NCI-H1048 (cell line): Measurements from ENCODE around the gene LDB3.

ENCODE experiments used
- DNase-seq: peaks from one replicate; lab custom pipeline; 2025; lab: John Stamatoyannopoulos, UW

Gene LDB3

DNA sequence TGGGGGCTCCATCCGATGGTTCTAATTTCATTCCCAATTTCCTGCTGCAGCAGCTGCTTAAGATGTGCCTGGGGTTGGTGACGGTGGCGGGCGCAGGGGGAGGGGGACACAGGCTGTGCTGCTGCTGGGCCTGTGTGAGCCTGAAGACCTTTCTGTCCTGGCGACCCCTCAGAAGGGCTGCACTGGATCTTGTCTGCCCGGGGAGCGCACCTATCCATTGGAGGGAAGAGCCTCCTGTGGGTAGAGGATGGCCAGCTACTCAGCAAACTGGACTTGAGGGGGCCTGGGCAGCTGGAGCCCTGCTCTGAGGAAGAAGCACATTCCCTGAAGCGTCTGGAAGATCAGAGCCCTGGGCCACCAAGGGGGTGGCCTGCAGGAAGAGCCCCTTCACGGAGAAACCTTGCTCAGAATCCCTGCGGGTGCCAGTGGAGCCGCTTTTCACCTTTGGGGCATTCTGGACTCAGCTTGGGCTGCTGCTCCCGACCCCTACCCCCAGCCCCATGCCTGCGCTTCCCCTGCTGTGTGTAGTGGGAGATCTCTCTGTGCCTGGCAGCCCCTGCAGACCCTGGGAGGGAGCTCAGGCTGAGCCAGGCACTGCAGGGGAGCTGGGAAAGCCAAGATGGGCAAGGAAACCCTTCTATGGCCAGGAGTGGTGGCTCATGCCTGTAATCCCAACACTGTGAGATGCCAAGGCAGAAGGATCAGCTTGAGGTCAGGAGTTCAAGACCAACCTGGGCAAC is 17.8 kb downstream of the LDB3 start:
- DNase-seq: no peak

DNA sequence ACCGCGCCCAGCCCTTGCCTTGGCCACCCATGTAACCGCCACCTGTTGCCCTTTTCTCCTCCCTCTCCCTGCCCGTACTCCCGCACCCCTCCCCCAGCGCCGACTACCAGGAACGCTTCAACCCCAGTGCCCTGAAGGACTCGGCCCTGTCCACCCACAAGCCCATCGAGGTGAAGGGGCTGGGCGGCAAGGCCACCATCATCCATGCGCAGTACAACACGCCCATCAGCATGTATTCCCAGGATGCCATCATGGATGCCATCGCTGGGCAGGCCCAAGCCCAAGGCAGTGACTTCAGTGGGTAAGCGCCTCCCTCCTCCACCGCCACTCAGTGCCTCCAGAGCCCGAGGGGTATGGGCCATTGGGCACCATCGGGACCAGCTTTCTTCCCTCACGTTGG is 18.7 kb downstream of the LDB3 start:
- no peak for DNase-seq

DNA sequence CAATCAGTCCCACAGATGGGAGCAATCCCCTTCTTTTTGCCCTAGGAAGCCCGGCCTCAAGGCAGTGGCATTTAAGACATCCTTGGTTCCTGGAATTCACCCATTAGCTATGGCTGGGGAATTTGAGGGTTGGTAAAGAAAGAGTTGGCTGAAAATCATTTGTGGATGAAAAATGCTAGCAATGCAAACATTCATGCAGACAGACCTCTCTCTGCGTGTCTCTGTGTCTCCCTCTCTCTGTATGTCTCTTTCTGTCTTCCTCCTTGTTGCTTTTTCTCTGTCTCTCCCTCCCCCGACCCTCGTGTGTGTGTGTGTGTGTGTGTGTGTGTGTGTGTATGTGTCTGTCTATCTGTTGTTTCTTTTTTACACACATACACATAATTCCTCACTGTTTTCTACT is 19.4 kb downstream of the LDB3 start:
- DNase-seq: no peak

DNA sequence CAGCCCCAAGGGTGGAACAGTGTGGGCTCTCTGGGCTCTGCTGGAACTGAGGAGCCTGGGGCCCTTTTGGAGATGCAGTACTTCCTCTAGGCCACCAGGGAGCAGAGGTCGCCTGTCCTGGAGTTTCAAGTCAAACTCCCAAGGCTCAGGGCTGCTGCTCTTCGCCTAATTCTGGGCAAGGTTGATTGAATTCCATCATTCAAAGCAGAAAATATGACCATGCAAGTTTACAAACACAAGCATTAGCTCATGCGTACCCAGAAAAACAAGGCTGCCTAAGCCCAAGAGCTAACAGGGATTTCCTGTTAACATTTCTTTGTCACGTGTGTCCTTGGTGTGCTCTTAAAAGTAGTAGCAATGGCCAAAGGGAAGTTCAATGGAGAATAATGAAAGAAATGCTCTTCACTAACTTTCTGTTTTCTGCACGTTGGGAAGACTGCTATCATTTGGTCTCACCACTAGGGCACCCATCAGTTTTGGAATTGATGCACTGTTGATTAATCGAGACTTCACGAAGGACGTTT is 20.1 kb downstream of the LDB3 start:
- DNase-seq: no peak

DNA sequence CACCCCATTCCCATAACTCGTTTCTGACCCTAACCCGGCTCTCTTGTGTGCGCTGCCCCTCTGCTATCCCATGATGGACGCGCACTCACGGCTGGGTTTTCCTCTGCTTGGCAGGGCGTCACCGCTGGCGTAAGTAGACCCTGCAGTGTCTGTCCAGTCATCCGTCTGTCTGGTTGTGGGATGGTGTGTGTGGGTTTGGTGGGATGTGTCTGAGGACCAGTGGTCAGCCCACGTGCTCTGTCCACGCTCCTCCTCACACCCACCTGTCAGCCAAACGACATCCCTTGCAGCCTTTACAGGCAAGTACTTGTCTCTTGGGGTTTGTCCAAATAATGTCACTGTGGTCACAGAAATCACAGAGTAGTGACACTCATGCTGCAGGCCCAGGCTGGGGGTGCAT is 20.8 kb downstream of the LDB3 start:
- no peak for DNase-seq

DNA sequence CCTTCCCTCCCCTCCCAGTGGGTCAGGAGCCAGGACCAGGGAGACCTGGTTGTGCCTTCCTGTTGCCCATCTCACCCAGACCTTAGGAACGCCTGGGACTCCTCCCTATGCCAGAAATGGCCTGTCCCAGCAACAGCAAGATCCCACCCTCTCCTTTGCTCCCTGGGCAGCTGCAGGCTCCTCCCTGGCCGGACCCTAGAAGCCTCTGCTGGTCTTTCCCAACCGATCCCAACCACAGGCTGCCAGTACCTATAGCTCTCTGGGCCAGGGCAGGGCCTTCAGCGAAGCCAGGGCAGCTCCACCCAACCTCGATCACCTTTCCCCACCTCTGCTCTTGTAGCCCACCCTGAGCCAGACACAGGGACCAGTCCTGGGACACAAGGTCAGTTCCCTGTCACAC is 21.9 kb downstream of the LDB3 start:
- no peak for DNase-seq

DNA sequence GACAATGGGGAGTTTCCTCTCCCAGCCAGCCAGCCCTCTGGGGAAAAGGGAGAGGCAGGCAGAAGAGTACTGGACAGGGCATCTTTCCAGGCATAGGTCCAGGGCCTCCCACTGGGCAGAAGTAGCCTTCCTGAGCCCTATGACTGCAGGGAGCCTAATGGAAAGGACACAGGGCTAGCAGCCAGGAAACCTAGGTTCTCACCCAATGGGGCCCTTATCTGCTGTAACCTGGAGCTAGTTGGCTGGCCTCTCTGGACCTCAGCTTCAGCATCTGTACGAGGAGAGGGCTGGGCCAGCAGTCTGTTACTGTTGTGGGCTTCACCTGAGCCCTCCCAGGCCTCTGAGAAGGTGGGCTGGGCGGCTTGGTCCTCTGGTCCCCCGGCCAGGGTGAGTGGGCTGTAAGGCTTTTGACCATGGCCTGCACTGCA is 22.4 kb downstream of the LDB3 start:
- no peak for DNase-seq

DNA sequence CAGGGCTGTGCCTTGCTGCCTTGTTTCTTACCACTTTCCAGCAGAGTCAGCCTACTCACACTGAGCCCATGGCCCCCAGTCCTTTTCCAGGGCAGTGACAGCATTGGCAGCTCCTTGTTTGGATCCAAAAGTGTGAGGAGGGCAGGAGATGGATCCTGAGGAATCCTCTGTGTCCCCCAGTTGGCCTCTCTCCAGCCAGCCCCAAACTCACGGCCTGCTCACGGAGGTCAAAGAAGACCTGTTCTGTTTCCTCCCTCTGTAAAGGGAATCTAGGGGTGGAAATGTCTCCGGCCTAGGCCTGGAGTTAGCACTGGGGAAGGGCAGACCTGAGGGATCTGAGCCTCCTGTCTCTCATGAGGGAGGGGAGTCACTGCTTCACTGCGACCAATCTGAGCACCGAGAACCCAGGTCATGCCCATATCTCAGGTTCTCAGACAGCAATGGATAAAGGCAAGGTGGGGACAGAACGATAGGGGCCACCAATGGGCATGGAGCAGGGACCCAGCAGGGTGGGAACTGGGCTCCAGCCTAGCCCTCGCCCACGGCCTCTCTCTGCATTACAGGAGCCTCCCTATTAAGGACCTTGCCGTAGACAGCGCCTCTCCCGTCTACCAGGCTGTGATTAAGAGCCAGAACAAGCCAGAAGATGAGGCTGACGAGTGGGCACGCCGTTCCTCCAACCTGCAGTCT is 23.2 kb downstream of the LDB3 start:
- no peak for DNase-seq

DNA sequence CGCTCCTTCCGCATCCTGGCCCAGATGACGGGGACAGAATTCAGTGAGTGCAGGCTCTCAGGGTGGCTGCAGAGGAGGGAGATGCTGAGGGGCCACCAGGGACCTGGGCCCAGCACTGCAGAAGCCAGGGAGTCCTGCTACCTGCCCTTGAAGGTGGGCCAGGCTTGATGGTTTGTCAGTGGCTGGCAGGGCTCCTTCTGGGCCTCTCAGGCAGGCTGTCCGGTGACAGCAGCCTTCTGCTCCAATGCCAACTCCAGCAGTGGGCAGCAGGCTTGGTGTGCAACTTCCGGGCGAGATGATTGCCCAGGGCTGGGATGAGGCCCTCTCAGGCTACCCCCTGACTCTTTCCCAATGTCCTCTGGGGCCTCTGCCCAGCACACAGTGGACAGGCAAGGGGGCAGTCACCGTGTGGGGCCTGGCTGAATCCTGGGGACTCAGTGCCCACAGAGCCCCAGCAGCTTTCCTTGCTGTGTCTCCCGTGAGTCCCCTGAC is 23.8 kb downstream of the LDB3 start:
- no peak for DNase-seq

DNA sequence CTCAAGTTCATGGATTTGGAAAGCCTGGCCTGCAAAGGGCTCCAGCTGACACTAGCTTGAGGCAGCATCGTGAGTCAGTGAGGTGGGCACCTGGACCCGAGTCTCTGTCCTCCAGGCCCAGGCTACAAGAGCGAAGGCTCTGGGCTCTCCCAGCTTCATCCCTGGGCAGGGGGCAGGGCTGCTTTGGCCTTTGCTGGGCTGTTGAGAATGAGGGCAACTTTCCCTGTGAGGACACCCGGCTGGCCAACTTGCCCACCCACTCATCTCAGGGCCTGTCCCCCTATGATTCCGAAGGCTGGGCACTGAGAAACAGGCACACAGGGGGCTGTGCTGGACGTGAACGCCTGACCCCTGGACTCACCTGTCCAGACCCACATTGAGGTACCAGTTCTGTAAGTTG is 24.4 kb downstream of the LDB3 start:
- DNase-seq: no peak

DNA sequence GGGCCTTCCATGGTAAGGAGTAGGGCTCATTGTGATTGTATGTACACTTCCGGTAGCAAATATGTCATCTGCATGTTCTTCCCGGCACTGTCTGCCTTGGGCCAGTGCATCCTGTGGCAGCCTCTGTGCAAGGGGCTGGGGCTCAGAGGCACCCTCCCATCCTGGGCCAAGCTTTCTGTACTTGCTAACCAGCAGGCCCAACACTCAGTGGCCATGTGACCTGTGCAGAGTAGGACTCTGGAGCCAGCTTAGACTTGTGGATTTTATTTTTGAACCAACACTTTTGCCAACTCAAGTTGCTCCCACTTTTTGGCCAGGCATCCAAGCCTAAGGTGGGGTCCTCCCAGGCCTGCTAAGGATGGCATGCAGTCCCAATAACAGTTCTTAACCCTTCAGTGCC is 25.0 kb downstream of the LDB3 start:
- no peak for DNase-seq

DNA sequence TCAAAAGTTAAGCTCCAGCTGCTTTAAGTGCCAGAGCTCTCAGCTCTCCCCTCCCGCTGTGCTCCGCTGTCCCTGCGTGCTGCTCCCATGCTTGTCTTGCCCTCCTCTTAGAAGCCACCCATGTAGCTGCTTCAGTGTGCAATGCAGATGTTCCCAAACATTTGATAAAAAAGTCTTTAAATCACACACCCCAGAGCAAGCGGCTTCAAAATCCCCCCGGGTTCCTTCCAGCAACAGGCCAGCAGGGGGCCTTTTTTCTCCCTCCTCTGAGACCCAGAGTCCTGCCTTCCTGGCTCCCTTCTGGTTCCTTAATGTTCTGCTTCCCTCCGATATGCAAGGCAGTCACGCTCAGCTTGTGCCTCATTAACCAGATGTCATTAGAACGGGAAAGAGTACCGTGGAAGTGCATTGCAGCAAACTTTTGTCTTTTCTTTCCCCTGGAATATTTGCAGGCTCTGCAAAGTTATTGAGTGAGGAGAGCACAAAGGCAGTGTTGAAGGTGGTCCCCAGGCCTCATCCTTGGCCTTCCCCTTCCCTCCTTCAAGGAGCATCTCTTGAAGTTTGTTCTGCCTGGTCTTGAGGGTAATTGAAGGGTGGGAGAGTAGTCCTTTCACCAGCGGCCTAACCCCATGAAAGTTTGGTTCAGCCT is 25.5 kb downstream of the LDB3 start:
- no peak for DNase-seq

DNA sequence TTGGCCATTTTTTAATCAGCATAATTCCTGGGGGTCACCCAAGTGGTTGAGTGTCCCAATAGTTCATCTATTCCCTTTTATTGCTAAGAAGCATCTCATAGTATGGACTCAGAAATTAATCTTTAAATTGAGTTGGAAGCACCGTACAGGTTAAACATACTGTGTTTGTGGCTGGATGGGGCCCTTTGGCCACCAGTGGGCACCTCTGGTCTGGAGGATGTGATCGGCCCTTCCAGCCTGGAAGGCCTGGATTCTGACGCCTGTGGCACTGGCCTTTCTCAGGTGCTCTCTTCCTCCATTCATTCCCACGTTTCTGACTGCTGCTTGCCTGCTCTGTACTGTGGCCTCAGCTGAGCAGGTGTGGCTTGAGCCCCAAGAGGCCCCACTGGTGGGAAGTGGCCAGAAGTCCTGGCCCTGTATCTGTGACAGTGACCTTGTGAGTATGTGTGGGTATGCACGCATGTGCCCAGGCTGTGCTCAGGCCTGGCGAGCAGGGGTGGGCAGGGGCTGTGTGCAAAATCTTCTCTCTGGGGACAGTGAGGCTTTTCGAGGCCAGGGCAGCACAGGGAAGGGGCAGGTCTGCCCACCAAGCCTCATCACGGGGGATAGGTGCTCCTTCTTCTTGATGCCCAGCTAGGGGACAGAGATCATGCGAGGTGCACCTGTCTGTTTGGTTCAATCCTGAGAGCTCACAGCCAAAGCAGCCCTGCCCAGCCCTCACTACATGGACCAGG is 30.1 kb downstream of the LDB3 start:
- DNase-seq: no peak

DNA sequence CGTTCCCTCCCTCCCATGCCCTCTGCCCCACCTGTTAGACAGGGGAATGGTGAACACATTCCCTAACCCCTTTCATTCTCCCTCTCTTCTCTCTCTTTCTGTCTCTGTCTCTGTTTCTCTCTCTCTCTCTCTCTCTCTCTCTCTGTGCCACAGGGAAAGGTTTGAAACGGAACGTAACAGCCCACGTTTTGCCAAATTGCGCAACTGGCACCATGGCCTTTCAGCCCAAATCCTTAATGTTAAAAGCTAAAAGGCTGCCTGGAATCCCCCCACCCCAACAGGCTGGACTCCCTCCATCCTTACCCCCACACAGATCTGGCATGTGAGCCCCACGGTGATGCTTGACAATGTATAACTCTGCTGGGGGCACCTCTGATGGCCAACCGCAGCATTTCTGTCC is 30.8 kb downstream of the LDB3 start:
- DNase-seq: no peak

DNA sequence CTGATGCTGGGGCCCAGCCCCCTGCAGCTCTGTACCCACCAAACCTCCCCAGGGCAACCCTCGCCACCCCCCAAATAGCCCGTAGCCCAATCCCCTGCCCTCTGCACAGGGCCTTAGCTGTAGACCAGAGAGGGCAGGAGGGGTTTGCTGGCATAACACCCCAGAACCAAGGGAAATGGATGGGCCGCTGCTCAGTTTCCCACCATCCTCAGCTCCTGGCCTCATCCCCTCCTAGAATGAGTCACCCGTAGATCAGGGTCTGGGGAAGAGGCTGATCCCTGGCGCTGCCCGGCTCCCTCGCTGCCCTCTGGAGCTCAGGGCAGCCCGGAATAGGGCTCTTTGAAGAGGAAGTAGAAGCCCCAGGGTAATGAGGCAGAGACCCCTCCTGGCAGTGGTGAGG is 31.2 kb downstream of the LDB3 start:
- no peak for DNase-seq

DNA sequence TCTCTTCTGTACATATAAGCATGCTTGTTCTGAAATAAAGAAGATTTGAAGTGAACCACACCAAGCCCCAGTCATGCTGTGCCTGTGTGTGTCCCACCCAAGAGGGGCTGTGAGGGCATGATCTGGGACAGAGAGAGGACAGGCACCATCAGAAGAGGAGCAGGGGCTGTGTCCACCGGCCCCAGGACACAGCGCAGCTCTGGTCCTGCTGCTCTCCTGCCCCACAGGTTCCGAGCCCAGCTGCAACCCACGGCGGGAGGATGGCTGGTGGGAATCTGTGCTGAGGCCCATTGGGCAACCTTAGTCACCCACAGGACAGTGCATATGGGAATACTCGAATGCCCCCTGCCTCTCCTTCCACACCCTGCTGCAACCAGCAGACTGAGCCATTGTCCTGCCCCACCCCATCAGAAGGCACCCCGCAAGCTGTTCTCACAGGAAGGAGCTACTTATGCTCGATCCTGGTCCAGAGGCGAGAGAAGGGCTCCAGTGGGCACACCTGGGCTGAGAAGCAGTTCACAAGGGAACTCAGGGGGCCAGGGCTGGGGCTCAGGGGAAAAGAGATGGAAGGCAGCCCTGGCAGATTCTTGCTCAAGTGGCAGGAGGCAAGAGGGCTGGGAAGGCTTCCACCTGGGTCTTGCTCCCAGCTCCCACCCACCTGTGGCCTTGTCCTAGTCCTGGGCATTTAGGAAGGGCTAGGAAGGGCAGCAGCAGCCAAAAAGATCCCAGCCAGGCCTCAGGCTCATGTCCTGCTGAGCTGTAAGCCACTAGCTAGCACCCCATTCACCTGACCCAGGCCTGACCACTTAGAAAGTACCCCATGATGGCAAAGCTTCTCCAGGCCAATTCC is 31.9 kb downstream of the LDB3 start:
- no peak for DNase-seq

DNA sequence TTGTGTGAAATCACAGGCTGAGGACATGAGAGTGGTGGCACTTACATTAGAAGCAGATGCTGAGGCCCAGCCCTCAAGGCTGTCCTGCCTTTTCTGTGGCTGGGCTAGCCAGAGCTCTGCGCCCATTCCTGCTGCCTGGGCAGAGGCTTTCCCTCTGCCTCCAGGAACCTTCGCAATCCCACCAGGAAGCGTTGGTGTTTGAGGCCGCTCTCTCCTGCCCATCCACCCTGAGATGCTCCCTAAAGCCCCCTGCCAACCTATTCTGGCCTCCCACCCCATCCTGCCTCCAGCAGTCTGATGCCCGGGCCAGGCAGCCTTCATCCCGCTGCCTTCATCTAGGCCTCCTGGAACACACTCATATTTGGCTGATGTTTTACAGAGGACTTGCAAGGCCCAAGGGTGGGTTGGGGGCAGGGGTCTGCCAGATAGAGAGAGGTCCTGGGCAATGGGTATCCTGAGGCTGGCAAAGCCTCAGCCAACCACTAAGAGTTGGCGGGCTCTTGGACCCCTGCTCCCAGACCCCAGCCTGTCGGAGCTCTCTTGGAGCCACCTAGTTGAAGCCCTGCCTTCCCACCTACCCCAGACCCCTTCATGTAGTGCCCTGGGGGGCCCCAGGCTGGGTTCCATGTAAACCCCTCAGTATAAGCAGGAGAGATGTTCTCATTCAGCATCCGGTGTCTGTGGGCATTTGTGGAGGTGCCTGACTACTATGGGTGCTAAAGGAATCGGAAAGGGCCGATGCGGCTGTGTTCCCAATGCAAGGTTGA is 32.7 kb downstream of the LDB3 start:
- DNase-seq: no peak

DNA sequence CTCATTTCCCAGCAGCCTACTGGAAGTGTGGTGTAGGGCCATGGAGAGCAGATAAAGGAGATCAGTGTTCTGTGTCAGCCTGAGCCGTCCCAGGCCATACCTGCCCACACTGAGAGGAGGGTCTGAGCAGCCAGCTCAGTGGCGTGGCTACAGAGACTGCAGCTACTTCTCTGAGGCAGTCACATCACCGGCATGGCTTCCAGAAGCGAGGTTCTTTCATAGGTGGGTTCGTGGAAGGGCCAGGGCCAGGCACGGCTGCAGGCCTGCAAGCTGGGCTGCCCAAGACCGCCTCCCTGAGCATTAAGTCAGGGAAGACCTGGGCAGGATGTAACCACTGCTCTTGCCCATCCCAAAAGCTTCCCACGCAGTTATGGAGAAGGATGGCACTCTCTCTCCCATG is 34.9 kb downstream of the LDB3 start:
- no peak for DNase-seq

DNA sequence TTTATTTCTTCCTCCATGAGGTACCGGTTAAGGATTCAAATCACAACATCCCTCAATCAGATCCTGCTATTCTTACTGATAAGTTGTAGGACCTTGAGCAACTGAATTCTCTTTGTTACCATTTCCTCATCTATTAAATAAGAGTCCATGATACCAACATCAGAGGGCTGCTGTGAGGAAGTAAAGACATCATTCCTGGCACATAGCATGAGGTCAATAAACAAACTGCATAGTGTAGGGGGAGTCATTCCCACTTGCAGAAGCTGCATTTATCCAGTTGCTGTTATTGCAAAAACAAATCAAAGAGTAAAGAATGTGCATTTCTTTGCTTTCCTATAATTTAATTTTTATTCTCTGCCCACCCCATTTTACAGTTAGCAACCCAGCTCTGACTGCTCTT is 36.8 kb downstream of the LDB3 start:
- no peak for DNase-seq

DNA sequence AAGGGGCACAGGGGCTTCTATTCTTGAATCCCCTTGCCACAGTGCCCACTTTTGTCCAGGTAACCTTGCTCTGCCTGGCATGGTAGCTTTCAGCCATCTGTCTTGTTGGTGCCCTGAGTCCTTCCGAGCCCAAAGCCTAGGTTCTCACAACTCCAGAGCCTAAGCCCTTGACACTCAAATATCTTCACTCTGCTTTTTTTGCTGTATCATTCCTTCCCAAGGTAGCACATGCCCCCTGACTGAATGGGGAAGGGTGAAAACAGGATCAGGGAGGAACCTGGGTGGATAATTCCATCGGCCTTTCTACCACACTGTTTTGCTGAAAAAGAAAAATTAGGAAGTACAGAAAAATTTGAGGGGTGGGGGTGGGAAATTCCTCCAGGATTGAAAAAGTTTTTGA is 37.6 kb downstream of the LDB3 start:
- DNase-seq: no peak

DNA sequence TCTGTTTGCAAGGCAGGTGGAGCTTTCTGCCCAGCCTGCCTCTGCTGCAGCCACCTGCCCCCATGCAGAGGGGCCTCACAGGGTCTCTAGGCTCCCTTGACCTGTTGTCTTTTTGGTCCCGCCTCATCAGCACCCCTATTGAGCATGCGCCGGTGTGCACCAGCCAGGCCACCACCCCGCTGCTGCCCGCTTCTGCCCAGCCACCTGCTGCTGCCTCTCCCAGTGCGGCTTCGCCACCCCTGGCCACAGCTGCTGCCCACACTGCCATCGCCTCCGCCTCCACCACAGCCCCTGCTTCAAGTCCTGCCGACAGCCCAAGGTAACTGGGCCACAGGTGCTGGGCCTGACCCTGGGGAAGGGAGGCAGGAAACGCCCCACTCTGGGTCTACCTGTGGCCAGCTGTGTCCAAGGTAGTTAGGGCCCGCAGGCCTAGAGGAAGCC is 38.1 kb downstream of the LDB3 start:
- DNase-seq: no peak
